GM19035 (cell line): ENCODE data around the gene TNXB.

Experiments used
- ATAC-seq: cut with Tn5 transposase; IDR thresholded peaks from one replicate; pipeline ENCODE4 v1.9.1; 2021; ENCODE audit not compliant: unreplicated experiment

Gene TNXB

DNA sequence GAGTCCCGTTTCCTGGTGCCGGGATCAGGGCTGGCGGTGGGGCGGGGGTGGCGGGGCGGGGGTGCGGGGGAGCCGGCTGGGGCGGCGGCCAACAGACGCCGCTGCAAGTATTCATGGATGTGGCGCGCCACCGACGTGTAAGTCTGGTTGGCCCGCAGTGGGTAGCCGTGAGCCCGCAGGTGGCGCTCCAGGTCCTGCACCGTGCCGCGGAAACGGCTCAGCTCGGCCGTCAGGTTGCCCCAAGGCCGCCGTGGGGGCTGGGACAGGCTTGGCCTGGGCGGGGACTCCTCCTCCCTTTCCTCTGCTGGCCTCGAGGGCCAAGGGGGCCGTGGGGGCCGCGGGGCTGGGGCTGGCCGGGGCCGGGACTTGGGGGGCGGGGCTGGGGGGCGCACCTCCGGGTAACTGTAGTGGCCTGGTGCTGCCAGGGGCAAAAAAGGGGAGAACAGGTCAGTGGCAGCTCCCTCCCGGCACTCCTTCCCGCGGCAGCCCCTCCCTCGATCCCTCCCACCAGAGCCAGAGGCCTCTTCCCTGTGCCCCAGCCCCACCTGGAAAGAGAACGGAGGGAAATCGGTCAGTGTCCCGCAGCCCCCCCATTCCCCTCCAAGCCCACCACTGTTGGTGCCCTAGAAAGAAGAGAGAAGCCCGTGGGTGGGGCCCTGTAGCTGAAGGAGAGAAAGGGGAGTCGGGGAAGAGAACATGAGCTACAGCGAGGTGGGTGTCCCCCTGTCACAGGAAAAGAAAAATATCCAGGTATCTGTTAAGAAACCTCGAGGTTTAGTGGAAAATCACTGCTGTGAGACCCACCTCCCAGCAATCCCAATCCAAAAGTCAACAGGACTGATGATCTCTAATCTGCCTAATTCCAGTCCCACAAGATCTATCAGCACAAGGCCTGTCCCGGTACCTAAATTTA, 21.3 kb downstream of the TNXB start:
- ATAC-seq: no peak

DNA sequence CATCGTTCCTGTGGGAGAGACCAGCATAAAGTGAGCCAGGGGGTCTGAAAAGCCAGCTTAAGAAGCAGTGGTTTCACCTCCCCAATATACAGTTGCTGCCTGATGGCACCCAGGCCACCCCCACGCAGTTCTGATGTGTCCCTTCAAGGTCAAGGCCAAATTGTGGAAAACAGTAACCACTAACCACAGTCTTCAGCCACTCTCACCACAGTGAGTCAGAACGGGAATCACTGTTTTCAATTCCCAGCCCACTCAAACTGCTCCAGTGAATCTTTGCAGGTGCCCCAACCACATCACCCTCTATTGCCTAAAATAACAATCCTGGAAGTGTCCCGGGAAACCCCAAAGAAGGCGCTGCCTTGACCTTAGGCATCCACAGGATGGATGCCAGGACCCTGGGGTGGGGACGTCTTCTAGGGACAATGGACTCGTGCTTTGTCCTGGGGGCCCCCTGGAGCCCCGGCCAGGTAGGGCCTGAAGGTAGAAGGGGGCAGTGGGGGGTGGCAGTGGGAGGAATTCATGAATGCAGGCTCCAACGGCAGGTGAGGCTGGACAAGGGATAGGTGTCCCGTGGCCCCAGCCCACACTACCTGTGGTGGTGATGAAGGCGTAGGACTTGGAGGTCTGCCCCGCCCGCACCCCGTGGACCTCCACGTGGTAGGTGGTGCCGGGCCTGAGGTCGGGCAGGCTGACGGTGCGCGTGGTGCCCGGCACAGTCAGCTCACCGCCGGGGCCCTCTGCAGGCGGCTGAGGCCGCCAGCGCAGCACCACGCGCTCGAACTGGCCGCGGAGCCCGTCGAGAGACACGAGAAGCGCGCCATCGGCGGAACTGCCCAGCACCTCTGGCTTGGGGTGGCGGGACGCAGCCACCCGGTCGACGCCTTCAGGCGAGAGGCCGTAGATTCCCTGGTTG, 22.2 kb downstream of the TNXB start:
- no peak for ATAC-seq

DNA sequence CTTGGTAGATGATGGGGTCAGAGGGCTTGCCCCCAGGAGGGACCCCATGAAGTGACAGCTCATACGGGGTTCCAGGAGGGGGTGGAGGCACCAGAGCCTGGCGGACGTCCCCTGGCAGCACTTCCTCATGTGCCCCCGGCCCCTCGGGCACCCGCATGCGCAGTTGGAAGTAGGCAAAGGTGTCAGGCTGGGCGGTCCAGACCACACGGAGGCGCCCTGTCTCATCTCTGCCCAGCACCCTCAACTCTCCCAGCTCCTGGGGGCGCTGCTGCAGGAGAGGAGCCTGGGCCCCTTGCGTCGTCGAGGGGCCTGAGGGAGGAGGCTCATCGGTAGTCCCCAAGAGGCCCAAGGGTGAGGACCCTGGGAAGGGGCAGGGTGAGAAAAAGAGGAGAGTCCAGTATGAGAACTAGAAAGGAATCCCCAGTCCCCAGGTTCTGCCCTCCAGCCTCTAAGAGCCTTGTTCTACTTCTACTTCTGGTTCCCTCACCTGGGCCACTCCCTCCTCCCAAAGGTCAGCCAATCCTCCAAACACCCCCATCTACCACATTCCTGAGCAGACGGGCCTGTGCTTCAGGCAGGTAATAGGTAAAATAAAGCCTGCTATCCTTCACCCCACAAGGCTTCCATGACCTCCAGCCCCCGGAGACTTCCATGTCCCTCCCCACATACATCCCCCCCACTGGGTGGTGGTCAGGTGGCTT, 23.2 kb downstream of the TNXB start:
- ATAC-seq: no peak

DNA sequence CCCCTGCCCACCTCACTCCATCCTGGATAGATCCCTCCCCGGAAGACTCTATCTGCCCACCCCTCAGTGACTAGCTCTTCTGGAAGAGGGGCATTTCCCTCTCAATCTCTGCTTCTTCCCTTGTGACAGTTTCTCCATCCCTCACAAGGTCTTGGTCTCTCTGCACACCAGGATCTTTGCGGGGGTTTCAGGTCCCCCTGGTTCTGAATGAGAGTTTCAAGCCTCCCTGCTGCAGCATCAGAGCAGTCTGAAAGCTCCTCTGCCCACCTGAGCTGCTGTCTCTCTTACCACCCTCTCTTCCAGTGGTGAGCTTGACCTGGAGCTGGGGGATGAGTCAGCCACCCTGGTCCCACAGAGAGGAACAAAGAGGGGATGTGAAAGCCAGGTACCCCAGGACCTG, 24.4 kb downstream of the TNXB start:
- ATAC-seq: no peak

DNA sequence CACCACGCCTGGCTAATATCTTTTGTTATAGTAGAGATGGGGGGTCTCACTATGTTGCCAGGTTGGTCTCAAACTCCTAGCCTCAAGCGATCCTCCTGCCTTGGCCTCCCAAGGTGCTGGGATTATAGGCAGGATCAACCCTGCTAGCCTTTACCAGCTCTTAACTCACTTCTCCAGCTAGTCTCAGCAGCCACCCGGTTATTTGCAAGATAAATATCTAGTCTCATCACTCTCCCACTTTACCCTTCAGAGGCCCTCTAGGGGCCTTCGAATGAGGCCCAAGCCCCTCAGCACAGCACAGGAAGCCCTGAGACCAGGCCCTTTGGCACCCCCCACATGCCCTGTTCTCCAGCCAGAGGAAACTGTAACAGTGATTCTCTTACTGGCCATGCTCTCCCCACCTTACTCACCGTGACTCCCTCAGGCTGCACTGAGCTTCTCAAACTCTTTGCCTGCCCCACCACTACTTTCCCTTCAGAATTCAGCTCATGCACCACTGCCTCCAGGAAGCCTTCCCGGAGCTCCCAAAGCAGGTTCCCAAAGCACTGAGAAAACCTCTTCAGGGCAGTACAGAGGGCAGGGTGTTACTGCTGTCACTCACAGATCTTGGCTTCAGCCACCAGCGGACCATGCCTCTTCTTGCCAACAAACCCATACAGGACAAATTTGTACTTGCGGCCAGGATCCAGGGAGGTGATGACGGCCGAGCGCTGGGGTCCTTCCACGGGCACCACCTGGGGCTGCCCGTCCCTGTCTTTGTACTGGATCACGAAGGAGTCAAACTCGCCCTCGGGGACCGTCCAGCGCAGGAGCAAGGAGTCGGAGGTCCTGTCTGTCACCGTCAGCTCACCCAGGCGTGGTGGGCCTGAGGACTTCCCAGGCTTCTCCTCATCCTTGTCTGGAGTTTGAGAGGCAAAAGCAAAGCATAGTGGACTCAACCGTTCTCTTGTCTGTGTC, 25.0 kb downstream of the TNXB start:
- no peak for ATAC-seq

DNA sequence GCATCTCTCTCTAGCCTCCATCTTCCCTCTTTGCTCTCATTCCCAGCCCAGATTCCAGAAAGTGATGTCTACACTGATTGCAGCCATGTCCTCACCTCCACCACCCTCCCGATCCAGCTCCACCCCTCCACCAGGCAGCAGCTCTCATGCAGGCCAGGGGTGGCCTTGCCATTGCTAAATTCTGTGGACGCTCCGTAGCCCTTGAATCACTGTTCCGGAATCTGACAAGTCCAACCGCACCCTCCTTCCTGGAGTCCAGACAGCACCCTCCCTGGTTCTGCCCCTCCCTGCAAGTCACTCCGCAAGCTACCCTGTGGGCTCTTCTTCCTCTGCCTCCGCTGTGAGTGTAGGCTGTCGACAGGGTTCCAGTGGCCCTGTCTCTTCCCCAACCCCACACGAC, 26.2 kb downstream of the TNXB start:
- ATAC-seq: no peak

DNA sequence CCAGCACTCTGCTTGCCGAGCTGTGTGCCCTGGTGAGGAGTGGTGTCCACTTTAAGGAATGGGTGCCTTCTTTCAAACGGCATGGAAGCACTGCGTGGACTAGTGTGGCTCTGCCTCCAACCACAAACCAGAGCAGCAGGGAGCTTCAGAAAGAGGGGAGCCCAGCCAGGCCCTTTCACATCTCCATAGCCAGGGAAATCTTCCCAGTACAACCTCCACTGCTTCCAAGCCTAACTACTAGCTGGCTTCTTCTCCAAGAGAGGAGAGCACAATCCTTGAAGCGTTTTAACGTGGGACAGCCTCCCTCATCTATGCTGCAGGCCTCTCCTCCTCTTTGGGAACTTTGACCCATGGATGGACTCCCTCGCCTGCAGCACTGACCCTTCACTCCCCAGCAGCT, 26.7 kb downstream of the TNXB start:
- no peak for ATAC-seq

DNA sequence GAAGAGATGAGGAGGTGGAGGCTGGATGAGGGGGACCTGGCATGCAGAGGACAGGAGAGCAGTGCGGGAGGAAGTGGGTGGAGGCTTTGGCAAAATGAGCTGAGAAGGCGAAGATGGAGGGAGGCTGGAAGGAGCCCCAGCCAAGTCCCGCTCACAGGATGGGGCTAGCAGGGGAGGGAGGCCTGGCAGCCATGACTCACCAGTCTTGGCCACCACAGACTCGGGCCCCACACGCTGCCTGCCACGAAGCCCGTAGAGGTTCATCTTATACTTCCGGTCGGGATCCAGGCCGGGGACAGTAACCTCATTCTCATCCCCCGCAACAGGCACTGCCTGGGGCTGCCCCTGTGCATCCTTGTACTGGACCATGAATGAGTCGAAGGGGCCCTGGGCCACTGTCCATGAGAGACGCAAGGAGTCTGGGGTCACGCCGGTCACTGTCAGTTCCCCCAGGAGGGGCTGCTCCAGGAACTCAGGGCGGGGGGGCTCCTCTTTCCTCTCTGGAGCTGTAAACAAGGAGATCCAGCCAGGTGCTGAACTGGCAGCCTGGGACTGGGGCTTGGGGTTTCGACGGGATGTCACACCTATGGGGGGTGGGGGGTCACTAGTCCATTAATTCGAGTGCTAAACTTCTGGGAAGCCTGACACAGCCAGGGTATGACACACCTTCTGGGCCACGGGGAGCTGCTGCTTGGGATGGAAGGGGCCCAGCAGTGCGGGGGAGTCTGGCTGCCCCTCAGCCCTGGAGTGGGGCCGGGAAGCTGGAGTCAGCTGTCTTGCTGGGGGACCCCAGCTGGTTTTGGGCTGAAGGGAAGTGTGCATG, 27.8 kb downstream of the TNXB start:
- ATAC-seq: no peak

DNA sequence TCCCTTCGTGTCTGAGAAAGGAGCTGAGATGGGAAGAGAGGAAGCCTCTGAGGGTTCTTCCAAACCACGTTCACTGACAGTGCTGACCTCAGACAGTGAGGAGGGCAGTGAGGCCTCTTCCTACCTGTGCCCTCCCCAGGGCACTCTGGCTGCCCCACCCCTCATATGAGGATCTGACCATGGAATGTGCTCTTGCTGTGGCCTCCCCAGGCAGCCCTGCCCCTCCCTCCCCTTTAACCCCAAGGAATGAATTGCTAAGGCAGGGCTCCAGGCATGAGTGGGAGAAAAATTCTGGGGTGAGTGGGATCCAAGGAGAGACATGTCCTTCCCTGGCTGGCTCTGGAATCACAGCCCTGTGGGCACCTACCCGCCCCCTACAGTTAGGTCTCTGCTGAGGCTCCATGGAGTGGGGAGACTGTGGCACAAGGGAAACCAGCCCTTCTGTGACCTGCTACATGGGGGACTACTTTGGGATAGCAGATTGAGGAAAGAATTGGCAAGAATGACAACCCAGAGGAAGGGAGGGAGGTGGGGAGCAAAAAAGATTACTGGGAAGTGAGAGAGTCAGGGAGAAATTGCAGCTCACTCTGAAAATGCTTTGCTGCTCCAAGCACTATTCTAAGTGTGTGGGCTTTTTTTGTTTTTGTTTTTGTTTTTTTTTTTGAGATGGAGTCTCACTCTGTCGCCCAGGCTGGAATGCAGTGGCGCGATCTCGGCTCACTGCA, 29.4 kb downstream of the TNXB start:
- ATAC-seq: no peak

DNA sequence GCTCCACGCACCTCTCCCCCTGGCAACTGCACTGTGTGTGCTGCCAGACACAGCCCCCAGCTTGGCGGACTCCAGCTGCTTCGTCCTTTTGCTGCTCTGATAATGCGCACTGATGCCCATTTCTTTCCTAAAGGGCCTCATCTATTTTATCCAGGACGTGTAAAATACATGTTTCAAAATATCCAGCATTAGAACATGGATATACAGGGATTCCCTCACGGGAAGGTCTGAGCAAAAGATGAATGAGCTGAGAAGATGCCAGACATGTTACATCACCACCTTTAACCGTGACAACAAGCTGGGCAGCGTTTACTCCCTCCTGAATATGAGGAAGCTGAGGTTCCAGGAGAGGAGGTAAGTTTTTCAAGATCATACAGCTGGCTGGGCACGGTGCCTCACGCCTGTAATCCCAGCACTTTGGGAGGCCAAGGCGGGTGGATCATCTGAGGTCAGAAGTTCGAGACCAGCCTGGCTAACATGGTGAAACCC, 32.8 kb downstream of the TNXB start:
- ATAC-seq: no peak

DNA sequence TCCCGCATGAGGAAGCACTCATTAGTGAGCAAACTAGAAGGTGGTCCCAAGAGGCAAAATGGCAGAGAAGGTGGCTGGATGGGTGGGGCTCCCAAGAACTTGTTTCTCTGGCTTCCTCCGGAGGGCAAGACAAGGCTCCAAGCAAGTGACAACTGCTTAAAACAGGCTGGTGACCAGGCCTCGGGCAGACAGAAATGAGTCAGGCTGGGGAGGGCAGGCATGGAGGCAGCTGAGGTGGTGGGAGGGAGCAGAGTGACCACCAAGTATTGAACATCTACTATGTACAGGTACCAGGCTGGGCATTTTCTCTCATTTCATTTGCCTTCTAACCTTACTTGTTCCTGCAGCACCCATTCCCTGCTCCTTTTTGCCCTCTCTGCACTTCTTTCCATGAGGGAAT, 33.4 kb downstream of the TNXB start:
- no peak for ATAC-seq

DNA sequence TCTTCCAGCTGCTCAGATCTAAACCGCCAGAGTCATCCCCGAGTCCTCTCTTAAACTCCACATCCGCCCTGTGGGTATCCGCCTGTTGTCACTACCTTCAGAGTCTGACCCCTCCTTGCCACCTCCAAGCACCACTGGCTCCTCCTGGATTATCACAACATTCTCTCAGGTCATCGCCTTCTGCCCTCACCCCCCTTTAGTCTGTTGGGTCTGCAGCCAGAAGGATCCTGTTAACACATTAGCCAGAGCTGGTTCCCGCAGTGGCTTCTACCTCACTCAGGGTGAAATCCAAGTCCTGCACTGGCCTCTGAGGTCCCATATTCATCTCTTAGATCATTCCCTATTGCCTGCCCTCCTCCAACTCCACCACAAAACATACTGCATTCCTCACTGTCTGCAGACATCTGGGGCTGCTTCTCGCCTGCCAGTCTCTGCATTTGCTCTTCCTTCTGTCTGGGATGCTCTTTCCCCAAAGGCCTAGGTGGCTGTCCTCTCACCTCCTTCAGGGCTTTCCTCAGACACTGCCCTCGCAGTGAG, 34.1 kb downstream of the TNXB start:
- ATAC-seq: no peak

DNA sequence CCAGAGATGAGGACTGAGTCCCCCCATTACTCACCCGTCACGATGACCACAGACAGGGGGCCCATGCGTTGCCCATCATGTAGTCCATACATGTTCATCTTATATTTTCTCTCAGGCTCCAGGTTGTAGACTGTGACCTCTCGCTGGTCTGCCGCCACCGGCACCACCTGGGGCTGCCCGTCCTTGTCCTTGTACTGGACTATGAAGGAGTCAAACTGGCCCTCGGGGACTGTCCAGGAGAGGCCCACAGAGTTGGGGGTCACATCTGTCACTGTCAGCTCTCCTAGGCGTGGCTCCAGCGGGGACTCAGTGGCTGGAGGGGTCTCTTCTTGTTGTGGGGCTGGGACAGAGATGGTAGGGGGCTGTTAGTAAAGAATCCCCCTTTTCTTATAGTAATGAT, 35.5 kb downstream of the TNXB start:
- no peak for ATAC-seq

DNA sequence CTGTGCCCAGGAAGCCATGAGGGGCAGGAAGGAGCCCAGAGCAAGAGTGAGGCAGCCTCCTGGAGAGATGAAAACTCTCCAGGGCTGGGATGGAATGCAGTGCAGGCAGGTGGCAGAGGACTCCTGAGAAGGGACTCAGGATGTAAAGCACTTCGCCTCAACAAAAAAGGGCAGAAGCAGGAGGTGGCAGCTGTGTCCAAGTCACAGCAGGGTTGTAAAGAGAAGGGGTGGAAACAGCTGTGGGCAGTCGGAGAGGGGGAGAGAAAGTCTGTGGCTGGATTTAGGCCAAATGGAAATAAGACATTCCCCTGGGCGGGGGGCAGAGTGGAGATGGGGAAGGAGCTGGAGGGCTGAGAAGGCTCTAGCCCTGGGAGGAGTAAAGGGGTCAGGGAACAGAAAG, 36.0 kb downstream of the TNXB start:
- no peak for ATAC-seq

DNA sequence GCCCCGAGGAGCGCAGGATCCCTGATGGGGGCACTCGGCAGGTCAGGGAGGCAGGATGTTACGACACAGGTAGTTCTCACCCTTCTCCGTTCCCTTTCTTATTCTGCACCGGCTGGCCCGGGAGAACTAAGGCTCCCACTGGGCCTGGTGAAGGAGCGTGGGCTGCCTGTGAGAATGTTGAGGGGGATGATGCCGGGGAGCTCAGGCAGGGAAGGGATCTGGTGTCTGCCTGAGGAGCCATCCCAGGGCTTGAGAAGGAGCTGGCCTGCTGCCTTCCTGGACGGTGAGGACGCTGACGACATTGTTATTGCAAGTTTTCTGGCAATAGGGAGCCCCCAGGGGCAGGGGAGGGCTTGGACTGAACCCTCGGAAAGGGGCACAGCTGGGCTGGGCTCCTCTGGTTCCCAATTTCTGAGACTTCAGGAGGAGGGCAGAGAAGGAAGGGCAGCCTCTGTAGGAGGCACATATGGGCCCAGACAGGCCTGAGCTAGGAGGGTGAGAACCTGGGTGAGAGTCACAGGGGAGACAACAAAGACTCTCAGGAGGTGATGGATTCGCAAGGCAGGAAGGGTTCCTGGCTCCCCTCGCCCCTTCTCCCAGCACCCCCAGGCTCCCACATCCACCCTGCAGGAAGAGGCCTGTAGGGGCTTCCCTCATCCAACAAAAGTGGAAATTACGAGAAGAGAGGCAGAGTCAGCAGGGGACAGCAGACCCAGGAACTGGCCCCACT, 38.2 kb downstream of the TNXB start:
- ATAC-seq: no peak

DNA sequence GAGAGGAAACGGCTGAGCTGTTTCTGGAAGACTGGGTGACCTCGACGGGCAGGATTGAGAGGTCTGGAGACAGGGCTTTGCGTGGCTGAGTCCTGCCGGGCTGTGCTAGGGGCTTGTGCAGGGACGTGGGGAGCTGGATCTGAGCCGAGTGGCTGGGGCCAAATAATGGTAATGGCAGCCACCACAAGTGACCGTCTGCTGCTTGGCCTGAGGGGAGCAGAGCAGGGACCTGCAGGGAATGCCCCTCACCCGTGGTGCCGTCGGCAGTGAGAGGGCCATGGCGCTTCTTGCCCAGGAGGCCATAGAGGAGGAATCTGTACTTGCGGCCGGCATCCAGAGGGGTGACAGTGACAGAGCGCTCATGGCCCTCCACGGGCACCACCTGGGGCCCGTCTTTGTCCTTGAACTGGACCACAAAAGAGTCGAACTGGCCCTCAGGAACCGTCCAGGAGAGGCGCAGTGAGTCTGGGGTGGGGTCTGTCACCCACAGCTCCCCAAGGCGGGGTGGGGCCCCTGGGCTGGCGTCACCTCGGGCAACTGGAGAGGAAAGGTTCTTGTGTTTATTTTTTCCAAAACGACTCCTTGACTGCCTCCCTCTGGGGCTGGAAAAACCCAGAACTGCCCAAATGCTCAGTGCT, 39.1 kb downstream of the TNXB start:
- ATAC-seq: no peak

DNA sequence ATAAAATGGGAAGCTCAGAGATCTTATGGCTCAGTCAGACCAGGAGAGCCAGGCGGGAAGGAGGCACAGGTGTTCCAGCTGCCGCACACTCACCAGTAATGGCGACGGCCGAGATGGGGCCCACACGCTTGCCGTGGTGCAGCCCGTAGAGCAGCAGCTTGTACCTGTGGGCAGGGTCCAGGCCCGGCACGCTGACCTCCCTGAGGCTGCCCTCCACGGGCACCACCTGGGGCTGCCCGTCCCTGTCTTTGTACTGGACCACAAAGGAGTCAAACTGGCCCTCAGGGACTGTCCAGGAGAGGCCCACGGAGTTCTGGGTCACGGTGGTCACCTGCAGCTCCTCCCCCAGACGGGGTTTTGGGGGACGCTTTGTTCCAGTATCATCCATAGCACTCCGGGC, 39.7 kb downstream of the TNXB start:
- ATAC-seq: no peak
